HG02870 (cell line): ENCODE measurements around the gene ADAMTS17.
"Not testable (repeated sequence)": the region's sequence is repeated elsewhere in the genome, so short reads cannot be mapped to it uniquely, and the experiment has no call there.

Source experiments
- ATAC-seq: cut with Tn5 transposase; IDR thresholded peaks from one replicate; pipeline ENCODE4 v1.9.1; 2021; ENCODE audit warnings: mild to moderate bottlenecking, moderate library complexity; ENCODE audit not compliant: unreplicated experiment

Gene ADAMTS17

DNA sequence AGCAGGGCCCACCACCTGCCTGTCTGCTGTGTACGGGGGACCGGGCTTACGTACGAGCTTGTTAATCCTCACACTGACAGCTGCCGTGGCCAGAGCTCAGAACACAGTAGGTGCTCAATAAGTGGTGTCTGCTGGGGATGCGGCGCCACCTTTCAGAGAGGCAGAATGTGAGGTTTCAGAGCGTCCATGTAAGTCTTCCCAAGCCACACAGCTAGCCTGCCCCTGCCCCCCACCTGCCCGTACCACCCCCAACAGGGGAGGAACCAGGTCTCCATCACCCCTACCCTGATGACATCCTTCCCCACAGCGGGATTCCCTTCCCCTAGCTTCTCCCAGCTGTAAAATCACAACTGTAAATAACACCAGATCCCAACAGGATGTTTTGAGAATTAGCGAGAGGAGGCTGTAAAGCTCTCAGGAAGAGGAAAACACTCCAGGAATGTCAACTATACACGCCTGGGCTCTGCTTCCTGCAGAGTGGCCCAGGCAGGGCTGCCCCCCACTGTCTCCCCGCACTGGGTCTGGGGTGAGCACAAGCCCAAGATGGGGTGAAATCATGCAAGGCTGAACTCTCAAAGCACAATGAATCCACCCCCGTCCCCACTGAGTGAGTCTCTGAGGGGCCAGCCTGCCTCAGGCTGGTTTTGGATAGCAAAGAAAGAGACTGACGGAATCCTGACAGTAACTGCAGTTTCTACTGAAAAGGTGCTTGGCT, 358.4 kb downstream of the ADAMTS17 start:
- ATAC-seq = no peak

DNA sequence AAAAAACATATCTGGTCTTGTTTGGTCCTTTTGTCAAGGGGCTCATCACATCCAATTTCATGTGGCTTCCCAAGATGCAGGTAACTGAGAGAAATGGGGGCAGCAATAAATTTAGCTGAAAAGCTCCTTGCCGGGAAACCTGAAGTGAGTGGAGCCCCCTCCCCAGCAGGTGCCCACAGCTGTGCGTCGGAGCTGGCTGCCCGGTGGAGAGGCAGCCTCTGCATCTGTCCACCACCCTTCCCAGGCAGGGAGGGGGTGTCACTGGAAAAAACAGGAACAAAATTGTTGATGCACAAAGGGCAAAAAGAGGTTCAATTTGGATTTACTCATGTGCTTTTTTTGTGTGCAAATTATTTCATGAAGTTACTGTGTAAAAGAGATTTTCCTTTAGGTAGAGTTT, 359.1 kb downstream of the ADAMTS17 start:
- no peak for ATAC-seq

DNA sequence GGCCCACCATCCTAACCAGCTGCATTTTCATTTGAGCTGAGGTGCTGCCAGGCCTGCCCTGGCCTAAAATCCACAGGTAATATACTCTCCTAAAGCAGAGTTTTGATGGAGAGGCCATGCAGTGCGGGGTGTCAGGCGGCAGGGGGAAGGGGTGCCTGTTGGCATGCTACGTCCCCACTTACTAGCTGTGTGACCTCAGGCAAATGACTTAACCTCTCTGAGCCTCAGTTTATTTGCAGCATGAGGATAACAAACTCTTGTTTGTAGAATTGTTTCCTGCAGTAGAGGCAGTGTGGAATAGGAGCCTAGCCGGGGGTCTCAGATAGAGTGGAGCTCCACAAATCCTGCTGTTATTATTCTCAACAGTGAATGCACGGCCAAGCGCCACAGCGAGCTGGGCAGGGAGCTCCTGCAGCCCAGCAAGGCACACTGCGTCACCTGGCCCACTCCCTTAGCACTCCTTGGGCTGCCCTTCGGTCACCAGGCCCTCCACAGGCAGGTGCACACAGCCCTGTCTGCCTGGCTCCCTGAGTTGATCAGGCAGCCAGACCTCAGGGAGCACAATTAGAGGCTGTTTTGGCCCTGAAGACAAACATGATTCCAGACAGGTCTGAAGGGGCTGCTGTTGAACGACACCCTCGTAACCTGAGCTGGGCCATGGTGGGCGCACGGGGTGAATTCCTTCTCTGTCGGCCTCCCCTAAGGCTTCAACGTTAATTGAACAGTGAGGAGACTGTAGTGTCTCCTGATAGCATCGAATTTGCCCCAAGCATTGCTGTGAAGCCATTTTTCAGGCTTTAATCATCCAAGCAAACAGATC, 359.7 kb downstream of the ADAMTS17 start:
- no peak for ATAC-seq

DNA sequence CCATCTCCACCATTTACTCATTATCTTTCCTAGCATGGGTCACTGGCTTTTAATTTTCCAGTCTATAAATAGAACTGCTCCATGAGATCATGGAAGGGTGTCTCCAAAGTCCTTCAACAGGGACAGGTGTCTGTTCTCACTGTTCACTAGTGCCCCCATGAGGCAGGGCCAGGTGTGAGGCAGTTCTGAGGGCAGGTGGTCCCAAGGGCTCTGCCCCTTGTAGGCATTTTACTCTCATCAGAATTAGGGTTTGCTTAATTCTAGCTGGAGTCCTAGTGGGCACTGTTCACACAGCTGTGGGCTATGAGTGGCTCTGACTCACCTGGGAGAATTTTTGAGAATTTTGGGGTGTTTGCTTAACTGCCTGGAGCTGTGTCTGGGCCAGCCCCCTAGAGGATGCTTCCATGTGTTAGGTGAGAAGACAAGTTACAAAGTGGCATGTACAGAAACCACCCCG, 360.6 kb downstream of the ADAMTS17 start:
- ATAC-seq = no peak

DNA sequence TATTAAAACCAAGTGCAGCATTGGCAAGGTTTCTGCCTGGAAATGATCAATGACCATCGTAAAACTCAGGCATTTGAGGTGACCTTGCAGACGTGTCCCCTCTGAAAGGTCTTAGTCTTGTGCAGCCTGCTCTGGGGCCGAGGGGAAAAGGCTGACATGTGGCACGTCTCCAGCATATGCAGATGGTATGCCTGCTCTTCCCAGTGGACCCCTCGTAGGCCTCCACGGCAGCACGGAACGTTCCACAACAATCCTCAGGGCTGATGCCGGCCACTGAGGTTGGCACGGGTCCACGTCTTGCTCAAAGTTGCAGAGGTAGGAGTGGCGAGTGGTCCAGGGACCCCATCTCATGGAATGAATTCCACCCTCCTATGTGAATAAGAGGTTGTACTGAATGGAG, 361.0 kb downstream of the ADAMTS17 start:
- ATAC-seq = no peak

GRCh38 chr15:99979886-99980285, 361.9 kb downstream of the ADAMTS17 start:
- ATAC-seq = not testable (repeated sequence)

DNA sequence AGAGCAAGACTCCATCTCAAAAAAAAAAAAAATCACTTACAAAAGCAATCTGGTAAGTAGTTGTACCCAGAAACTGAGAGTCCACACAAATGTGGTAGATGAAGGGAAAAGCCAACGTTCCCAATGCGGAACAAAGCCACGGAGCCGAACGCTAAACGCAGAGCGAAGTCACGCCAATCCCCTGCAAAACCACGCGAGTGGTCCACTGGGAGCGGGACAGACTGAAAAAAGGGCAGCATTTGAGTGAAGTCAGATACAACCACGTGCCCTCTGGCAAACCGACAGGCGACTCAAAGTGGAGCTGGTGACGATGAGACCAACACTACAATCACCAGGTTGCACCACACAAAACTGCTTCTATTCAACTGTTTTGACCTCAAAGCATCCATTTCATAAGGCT, 362.4 kb downstream of the ADAMTS17 start:
- ATAC-seq = no peak

DNA sequence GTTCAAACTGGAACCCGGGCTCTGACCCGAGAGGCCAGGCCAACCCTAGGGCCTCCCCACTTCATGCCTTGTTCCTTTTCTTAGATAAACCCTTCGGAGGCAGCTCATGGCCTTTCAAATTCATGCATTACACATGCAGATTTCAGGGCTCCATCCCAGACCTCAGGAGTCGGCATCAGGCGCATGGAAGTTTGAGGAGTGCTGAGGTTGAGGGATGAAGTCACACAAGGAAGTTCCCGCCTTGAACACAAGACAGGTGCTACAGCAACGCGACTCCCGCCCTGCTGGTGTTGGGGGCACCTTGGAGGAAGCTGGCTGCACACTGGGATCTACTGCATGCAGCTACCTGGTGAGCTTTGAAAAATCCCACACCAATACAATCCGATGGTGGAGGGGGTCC, 363.3 kb downstream of the ADAMTS17 start:
- ATAC-seq = no peak

DNA sequence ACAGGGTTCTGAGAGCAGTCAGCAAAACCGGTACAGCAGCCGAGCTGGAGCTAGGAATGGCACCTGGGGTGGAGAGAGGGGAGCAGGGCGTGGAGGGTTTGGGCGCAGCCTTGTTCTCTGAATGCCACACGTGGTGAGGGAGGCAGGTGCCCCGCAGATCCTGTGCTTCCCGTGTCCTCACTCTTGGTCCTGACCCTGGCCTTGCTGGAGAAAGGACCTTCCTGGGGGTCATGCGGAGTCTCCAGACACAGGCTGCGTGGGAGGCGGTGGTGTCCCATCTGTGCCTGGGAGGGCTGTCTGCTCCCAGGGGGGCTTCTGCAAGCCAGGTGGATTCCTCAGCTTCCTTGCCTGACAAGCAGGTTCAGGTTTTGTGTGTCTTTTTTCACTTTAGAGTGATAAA, 363.8 kb downstream of the ADAMTS17 start:
- ATAC-seq = no peak

GRCh38 chr15:99976811-99977271, 364.9 kb downstream of the ADAMTS17 start:
- no peak for ATAC-seq

DNA sequence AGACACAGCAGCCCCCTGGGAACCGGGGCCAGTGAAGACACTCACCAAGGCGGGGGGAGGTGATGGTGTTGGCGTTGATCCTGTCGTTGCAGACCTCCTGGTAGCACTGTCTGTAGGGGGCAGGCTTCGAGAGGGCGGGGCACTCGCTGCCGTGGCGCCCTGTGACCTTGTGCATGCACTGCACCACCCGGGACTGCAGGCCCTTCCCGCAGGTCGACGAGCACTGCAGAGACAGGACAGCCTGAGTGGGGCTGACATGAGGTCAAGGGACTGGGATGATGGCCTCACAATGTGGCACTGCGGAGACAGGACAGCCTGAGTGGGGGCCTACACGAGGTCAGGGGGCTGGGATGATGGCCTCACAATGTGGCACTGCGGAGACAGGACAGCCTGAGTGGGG, 365.8 kb downstream of the ADAMTS17 start:
- ATAC-seq = no peak

DNA sequence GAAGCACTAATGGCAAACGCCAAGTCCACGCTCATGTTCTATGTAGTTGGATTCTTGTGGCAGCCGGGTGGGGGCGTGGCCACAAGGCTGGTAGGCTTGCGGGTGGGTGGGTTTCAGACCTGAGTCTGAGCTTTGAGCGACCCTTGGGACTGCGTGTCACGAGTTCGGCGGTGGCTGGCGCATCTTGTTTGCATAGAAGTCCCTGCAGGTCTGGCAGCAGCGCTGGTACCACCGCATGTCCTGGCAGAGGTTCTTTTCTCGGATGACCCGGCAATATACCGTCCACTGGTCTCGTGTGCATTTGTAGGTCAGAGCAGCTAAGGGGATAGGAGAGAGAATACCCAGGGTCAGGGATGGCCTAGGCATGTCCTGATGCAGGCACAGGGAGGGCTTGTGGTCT, 367.5 kb downstream of the ADAMTS17 start:
- no peak for ATAC-seq

- no peak for ATAC-seq
Observed at GRCh38 chr15:99973351-99973750, 368.4 kb downstream of the ADAMTS17 start.

GRCh38 chr15:99970891-99971430, 370.8 kb downstream of the ADAMTS17 start:
- ATAC-seq = no peak

DNA sequence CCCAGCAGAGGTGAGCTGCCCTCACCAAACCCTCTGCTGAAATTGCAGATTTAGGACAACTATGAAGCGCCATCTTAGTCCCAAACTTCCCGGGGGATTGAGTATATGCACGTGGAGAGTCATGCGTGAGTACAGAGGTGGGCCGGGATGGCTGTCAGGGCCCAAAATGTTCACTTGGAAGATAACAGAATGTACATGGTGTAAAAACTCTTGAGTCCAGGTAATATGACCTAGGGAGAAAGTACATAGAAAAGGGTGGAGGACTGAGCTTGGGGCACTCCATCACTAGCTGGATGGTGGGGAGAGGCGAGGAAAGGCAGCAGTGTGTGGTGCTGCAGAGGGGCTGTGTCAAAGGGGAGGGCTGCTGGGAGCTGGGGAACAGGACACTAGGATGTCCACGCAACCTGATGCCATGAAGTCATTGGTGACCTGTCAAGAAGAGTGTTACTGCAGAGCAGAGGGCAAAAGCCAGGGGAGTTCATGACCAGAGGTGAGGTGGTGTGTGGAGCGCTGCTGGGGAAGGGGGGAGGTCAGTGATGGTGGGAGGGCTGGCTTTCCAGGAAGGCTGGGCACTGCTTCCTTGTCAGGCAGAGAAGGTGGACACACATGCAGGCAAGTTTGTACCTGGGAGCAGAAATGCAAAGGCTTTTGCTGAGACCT, 372.4 kb downstream of the ADAMTS17 start:
- ATAC-seq = no peak

DNA sequence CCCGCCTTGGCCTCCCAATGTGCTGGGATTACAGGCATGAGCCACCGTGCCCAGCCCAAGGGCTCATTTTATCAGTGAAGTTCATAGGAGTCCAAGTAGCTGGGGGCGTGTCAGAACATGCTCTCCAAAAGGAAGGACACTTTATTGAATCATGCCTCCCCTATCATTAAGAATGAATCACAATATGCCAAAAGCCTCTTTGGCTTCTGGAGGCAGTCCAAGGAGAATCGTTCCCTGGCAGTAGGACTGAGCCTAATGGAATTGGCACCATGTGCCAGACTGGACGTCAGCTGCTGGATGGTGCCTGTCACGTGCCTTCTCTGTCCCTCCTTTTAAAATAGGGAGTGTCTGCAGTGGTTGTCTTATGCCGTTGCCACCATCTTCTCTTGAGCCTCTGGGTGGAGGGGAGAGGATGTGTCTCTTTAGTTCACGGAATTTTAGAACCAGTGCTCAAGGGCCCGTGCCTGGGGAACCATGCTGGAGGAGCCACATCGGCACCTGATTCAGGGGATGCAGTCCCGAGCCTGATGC, 373.9 kb downstream of the ADAMTS17 start:
- no peak for ATAC-seq

DNA sequence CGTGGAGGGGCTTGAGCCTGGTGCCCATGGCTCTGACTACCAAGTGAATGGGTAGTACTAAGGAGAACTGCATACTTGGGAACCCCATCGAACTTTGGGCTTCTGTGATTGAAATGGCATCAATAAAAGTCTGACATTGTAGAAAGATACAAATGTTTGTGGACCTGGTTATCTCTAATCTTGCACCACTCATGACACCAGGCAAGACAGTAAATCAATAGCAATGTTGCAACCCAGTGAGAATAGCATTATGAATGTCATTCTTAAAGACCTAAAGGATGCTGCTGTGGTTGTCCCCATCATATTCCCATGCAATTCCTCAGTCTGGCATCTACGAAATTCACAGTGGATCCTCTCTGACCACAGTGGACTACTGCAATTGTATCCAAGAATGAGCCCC, 375.0 kb downstream of the ADAMTS17 start:
- no peak for ATAC-seq

GRCh38 chr15:99965376-99965775, 376.4 kb downstream of the ADAMTS17 start:
- ATAC-seq = no peak

GRCh38 chr15:99963976-99964375, 377.8 kb downstream of the ADAMTS17 start:
- no peak for ATAC-seq

DNA sequence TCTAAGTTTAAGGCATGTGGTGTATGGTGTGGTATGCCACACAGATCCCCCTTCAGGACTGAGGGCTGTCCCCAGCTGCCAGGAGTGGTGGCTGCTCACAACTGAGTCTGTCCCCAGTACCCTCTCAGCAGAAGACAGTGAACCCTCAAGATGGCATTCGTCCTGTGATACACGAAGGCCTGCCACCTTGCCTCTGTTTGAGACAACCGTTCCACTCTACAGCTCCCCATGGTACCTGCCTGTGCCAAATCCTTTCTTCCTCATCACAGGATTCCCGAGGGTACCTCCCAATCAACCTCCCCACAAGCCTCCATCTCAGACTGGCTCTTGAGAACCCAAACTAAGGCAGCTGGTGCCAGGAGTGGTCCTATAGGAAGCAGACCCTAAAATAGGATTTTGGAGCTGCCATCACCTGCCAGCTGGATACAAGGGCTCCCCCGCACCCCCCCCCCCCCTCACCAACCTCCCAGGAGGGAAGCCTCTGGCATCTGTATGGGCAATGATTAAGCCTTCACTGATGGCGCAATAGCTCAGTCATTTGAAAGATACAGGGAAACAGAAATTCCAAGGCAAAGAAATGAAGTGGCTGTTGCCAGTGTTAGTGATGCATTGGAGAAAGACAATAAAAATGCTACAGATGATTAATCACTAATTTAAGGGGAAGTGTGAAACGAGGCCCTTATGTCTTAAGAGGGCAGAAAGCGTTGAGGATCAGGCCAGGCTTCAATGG, 378.5 kb downstream of the ADAMTS17 start:
- no peak for ATAC-seq
